ENCODE data around the gene EVPL. TPM values are rescaled to one million over a fixed set of nuclear protein-coding genes. Genes with fewer than 3 reads are reported as not detected.
"Not testable (repeated sequence)": the region's sequence is repeated elsewhere in the genome, so short reads cannot be mapped to it uniquely, and the experiment has no call there.

Gene EVPL
- total and polyA plus RNA-seq, 2 donors, result 9.0 to 12.5 TPM

- no peak for DNase-seq (ENCODE audit: extremely low spot score)
- Histone ChIP-seq H3K36me3 (ENCODE audit: insufficient read depth) (peaks cover 5% of the 10 kb centered on the region), H3K27ac (ENCODE audit: low read depth) (peak overlapping the region; percentile 88), H3K4me3 (ENCODE audit: low read depth, low read length) (no peak overlapping the region), H3K4me1 (ENCODE audit: insufficient read depth) (no peaks in the 10 kb centered on the region)
- 79% methylated on average over 17 of the region's 17 CpGs for WGBS
These were observed 26.4 kb upstream of the EVPL start for GRCh38 chr17:76053246-76054111.

GRCh38 chr17:76051561-76051960, 24.5 kb upstream of the EVPL start:
- H3K4me3 ChIP-seq (ENCODE audit: low read depth, low read length), result no peak overlapping the region
- no peaks in the 10 kb centered on the region for H3K4me1 ChIP-seq (ENCODE audit: insufficient read depth)
- WGBS, result 84% methylated on average over 6 of the region's 6 CpGs
- H3K36me3 ChIP-seq (ENCODE audit: insufficient read depth), result peaks cover 4% of the 10 kb centered on the region
- no peak overlapping the region for H3K27ac ChIP-seq (ENCODE audit: low read depth)
- DNase-seq (ENCODE audit: extremely low spot score), result no peak

GRCh38 chr17:76050538-76051467, 23.7 kb upstream of the EVPL start:
- no peak for DNase-seq (ENCODE audit: extremely low spot score)
- Histone ChIP-seq H3K4me3 (ENCODE audit: low read depth, low read length) (no peak overlapping the region), H3K36me3 (ENCODE audit: insufficient read depth) (peaks cover 4% of the 10 kb centered on the region), H3K27ac (ENCODE audit: low read depth) (no peak overlapping the region), H3K4me1 (ENCODE audit: insufficient read depth) (no peaks in the 10 kb centered on the region)
- WGBS, result 89% methylated on average over 11 of the region's 11 CpGs

GRCh38 chr17:76049836-76050537, 22.9 kb upstream of the EVPL start:
- DNase-seq (ENCODE audit: extremely low spot score), result no peak
- H3K36me3 ChIP-seq (ENCODE audit: insufficient read depth), result peaks cover 2% of the 10 kb centered on the region
- H3K27ac ChIP-seq (ENCODE audit: low read depth), result no peak overlapping the region
- H3K4me1 ChIP-seq (ENCODE audit: insufficient read depth), result no peaks in the 10 kb centered on the region
- H3K4me3 ChIP-seq (ENCODE audit: low read depth, low read length), result no peak overlapping the region
- WGBS, result 94% methylated on average over 15 of the region's 15 CpGs

- Histone ChIP-seq H3K36me3 (ENCODE audit: insufficient read depth) (peaks cover 2% of the 10 kb centered on the region), H3K27ac (ENCODE audit: low read depth) (no peak overlapping the region), H3K4me3 (ENCODE audit: low read depth, low read length) (no peak overlapping the region), H3K4me1 (ENCODE audit: insufficient read depth) (no peaks in the 10 kb centered on the region)
- WGBS, result 93% methylated on average over 3 of the region's 3 CpGs
- DNase-seq (ENCODE audit: extremely low spot score), result no peak
These were observed 22.1 kb upstream of the EVPL start for GRCh38 chr17:76049239-76049638.

- no peak overlapping the region for H3K4me3 ChIP-seq (ENCODE audit: low read depth, low read length)
- no peak for DNase-seq (ENCODE audit: extremely low spot score)
- no peak overlapping the region for H3K27ac ChIP-seq (ENCODE audit: low read depth)
- H3K4me1 ChIP-seq (ENCODE audit: insufficient read depth), result no peaks in the 10 kb centered on the region
- H3K36me3 ChIP-seq (ENCODE audit: insufficient read depth), result peaks cover 2% of the 10 kb centered on the region
- 82% methylated on average over 9 of the region's 9 CpGs for WGBS
These were observed 21.6 kb upstream of the EVPL start for GRCh38 chr17:76048711-76049110.

- Histone ChIP-seq H3K27ac (ENCODE audit: low read depth) (no peak overlapping the region), H3K4me1 (ENCODE audit: insufficient read depth) (no peaks in the 10 kb centered on the region), H3K36me3 (ENCODE audit: insufficient read depth) (peaks cover 2% of the 10 kb centered on the region), H3K4me3 (ENCODE audit: low read depth, low read length) (no peak overlapping the region)
- DNase-seq (ENCODE audit: extremely low spot score), result no peak
- 78% methylated on average over 9 of the region's 9 CpGs for WGBS
These were observed 21.0 kb upstream of the EVPL start for GRCh38 chr17:76048025-76048605.

- H3K36me3 ChIP-seq (ENCODE audit: insufficient read depth), result peaks cover 6% of the 10 kb centered on the region
- no peaks in the 10 kb centered on the region for H3K4me1 ChIP-seq (ENCODE audit: insufficient read depth)
- H3K27ac ChIP-seq (ENCODE audit: low read depth), result no peak overlapping the region
- DNase-seq (ENCODE audit: extremely low spot score), result peak; percentile 47
- WGBS, result 82% methylated on average over 8 of the region's 8 CpGs
- no peak overlapping the region for H3K4me3 ChIP-seq (ENCODE audit: low read depth, low read length)
These were observed 19.0 kb upstream of the EVPL start for GRCh38 chr17:76046064-76046463.

GRCh38 chr17:76044475-76045007, 17.4 kb upstream of the EVPL start:
- 84% methylated on average over 11 of the region's 11 CpGs for WGBS
- DNase-seq (ENCODE audit: extremely low spot score); H3K27ac ChIP-seq (ENCODE audit: low read depth); H3K36me3 ChIP-seq (ENCODE audit: insufficient read depth); H3K4me3 ChIP-seq (ENCODE audit: low read depth, low read length); H3K4me1 ChIP-seq (ENCODE audit: insufficient read depth): not testable (repeated sequence)

GRCh38 chr17:76042868-76043267, 15.8 kb upstream of the EVPL start:
- not testable (repeated sequence) for H3K4me3 ChIP-seq (ENCODE audit: low read depth, low read length); H3K4me1 ChIP-seq (ENCODE audit: insufficient read depth); H3K27ac ChIP-seq (ENCODE audit: low read depth); DNase-seq (ENCODE audit: extremely low spot score); H3K36me3 ChIP-seq (ENCODE audit: insufficient read depth)
- 99% methylated on average over 3 of the region's 3 CpGs for WGBS

- Histone ChIP-seq H3K27ac (ENCODE audit: low read depth) (no peak overlapping the region), H3K4me1 (ENCODE audit: insufficient read depth) (no peaks in the 10 kb centered on the region), H3K4me3 (ENCODE audit: low read depth, low read length) (no peak overlapping the region), H3K36me3 (ENCODE audit: insufficient read depth) (peaks cover 7% of the 10 kb centered on the region)
- WGBS, result 79% methylated on average over 6 of the region's 6 CpGs
- DNase-seq (ENCODE audit: extremely low spot score), result no peak
These were observed 13.3 kb upstream of the EVPL start for GRCh38 chr17:76040376-76040775.

GRCh38 chr17:76039121-76039520, 12.0 kb upstream of the EVPL start:
- 65% methylated on average over 6 of the region's 6 CpGs for WGBS

GRCh38 chr17:76038050-76038449, 10.9 kb upstream of the EVPL start:
- H3K4me3 ChIP-seq (ENCODE audit: low read depth, low read length), result no peak overlapping the region
- no peak overlapping the region for H3K27ac ChIP-seq (ENCODE audit: low read depth)
- WGBS, result 63% methylated on average over 3 of the region's 3 CpGs
- peaks cover 7% of the 10 kb centered on the region for H3K36me3 ChIP-seq (ENCODE audit: insufficient read depth)
- DNase-seq (ENCODE audit: extremely low spot score), result no peak
- no peaks in the 10 kb centered on the region for H3K4me1 ChIP-seq (ENCODE audit: insufficient read depth)

More at GRCh38 chr17:76039121-76039520, 12.0 kb upstream of the EVPL start:
- Histone ChIP-seq H3K4me1 (ENCODE audit: insufficient read depth) (no peaks in the 10 kb centered on the region), H3K27ac (ENCODE audit: low read depth) (no peak overlapping the region), H3K36me3 (ENCODE audit: insufficient read depth) (peaks cover 7% of the 10 kb centered on the region), H3K4me3 (ENCODE audit: low read depth, low read length) (no peak overlapping the region)
- DNase-seq (ENCODE audit: extremely low spot score), result no peak
